Stimulated activated CD8-positive, alpha-beta memory T cell treated with anti-CD3 and anti-CD28 coated beads, Interleukin-4, amount 100 ng/mL, for 4 hours (primary cell): ENCODE results near the gene SEC24D.

Experiments used
- DNase-seq, 2 donors: peaks; one replicate each; pipeline ENCODE4 v3.0.0-alpha.2; 2020; ENCODE audit warnings: low read depth in 2 of 2, low spot score in 1 of 2

SEC24D gene

DNA sequence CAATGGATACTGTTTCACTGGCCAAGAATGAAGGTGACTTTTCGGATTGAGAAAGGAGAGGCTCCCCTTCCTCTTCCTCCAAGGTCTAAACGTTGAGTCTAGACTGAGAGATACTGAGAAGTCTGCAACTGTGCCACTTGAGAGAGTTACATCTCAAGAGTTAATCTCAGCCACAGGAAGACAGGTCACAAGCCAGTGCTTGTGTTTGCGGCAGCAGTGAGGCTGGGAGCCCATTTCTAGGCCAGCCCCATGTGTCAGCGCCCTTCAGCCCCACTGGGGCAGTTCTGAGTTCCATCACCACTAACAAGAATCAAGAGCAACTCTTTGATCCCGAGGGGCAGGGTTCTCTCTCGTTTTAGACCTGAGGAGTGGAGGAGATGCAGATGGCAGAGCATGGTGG lies 7.3 kb upstream of the SEC24D start:
- DNase-seq: no peak

DNA sequence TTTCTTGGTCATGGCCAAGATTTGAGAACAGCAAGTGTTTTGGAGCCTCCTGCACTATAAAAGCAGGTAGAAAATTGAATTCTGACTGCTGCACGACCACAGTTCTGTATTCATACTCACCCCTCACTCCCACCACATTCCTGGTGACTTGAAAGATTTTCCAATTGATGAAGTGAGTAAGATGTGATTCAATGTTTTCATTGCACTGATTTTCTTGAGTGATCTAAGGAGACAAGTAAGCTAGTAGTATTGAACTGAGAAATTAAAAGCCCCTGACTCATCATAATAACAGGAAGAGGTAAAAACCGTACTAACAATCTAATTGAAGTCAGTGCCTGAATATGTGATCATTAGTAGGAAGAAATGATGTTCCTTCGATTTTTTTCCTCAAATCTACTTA lies 6.1 kb upstream of the SEC24D start:
- DNase-seq: no peak

DNA sequence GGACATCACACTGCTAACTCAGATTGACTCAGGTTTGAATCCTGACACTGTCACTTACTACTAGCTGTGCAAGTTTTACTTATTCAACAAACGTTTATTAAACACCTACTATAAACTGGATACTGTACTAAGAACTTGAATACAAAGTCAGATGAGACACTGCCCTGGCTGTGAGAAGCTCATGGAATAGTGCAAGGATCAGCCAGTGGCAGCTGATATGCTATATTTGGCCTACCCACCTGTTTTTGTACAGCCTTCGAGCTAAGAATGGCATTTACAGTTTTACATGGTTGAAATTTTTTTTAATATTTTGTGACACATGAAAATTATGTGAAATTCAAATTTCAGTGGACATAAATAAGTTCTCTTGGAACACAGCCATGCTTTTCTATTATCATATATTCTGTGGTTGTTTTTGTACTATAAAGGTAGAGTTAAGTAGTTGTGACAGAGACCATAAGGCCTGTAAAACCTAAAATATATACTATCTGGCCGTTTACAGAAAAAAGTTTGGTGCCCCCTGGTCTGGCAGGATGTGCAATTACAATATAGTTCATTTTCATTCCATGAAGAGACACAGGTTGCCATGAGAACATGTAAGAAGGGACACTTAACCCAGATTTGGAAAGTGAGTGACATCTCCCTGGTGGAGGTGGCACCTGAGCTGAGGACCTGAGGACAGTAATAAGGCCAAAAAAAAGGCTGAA lies 3.4 kb upstream of the SEC24D start:
- DNase-seq: no peak

GRCh38 chr4:118837121-118837507 lies 1.2 kb upstream of the SEC24D start:
- DNase-seq: no peak

- peak; percentile 16 to 17 for DNase-seq
Observed at GRCh38 chr4:118836301-118837120, 585 bp upstream of the SEC24D start.

- DNase-seq: peak; percentile 19 to 25
Observed at GRCh38 chr4:118834960-118835569, 861 bp downstream of the SEC24D start.

DNA sequence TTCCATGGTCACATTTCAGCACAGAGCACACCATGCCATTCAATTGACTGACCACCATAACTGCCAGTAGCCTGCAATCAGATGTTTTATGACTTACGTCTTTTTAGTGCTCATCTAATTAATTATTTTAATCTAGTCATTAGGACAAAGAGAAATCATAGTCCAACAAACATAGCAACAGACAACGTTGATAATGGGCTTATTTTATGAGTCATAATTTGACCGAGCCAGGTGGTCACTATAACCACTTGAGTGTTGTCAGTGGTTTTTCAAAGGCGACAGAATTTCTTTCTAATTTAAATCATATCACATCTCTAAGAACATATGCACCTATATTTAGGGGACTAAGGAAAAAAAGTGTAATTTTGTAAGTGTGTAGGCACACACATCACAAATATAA lies 1.9 kb downstream of the SEC24D start:
- no peak for DNase-seq

DNA sequence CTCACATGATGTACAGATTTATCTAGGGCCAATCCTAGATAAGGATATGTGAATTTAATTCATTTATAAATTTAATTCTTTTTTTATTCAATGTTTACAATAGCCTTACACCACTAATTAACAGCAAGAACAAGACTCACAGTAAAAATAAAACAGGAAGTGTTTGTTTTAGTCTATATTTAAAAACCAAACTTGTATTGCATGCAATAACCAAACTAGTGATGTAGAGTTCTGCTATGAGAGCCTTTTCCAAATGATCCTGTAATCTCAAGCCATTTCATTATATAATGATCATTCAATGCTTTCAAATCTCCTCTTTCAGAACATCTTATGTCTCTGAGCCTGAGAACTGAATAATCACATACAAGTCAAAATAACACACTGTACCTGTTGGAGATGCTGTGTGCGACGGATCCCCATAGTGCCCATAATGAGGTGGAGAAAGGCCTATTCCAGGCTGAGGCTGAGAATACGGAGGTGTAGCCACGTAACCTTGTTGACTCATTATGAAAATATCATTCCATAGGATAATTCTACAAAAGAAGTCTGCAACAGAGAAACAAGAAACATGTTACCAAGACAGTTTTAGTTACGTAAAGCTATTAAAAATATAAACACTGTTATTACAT lies 2.6 kb downstream of the SEC24D start:
- DNase-seq: no peak

GRCh38 chr4:118829107-118829506 lies 6.8 kb downstream of the SEC24D start:
- DNase-seq: no peak

DNA sequence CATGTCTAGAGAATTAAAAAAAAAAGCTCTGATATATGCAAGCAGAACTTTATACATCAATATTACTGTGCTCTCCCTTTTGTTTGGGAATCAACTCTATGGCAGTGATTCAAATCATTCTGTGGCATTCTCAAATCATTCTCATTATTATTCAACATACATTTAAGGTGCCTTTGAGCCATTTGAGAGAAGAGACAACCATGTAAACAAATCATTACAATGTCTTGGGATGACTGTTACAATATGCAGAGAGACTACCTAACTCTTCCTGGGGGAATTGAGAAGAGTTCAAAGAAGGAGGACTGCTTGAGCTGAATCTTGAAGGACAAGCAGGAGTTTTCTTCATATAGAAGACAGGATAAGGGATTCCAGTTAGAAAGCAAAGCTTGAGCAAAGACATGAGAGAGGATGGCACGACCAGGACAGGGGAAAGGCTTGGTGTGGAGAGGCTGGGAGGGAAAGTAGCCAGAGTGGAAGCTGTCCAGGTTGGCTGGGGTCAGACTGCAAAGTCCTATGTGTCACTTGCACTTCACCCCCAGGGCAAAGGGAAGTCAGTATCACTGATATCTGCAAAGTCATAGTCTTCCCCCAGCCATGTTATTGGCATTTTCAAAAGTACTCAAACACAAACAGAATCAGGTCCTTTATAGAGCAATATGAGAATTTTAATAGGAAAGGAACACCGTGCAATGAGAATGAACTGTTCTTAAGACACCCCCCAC lies 9.0 kb downstream of the SEC24D start:
- DNase-seq: no peak

DNA sequence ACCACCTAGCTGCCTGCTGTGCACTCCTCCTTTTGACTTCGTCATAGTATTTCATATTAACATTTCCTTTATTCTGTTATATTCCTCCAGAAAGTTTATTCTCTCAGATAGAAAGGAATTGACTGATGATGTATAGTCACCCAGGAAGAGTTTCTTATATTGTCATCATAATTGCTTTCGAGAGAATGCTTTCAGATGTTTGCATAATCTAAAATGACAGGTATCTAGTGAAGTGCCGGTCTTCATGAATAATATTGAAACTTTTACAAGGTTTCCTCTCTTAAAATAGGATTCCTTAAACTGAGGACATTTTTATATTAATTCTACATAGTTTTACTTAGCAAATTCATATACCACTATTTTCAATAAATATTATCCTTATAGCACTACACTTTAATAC lies 10.1 kb downstream of the SEC24D start:
- no peak for DNase-seq

- DNase-seq: no peak
Observed at GRCh38 chr4:118824141-118824540, 11.8 kb downstream of the SEC24D start.

- DNase-seq: no peak
Observed at GRCh38 chr4:118823471-118823870, 12.5 kb downstream of the SEC24D start.

- no peak for DNase-seq
Observed at GRCh38 chr4:118821590-118822293, 14.2 kb downstream of the SEC24D start.

DNA sequence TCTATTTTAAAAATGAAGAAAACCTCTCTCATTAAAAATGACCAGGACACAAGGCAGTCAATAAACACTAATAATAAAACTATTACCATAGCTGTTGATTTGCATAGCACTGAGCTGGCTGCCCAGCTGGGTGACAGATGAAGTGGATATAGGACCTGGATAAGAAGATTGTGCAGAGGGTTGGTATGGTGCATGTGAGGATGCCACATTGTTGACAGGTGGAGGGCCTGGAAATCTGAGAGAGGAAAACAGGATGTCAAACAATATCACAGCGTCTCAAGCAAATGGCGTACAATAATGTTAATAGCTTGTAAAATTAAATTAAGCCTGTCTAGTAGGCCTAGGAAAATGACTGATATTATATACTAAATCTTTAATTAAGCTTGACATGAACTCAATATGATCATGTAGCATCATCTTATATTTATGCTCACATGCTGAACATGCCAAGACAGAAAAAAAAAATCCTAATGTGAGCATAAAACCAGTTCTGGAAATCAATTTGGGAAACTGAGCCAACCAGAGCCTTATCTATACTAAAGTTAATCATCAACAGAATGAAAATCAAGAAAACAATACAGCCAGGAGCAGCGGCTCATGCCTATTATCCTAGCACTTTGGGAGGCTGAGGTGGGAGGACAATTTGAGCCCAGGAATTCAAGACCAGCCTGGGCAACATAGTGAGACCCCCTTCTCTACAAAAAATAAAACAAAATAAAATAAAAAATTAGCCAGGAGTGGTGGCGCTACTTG lies 18.6 kb downstream of the SEC24D start:
- DNase-seq: no peak

DNA sequence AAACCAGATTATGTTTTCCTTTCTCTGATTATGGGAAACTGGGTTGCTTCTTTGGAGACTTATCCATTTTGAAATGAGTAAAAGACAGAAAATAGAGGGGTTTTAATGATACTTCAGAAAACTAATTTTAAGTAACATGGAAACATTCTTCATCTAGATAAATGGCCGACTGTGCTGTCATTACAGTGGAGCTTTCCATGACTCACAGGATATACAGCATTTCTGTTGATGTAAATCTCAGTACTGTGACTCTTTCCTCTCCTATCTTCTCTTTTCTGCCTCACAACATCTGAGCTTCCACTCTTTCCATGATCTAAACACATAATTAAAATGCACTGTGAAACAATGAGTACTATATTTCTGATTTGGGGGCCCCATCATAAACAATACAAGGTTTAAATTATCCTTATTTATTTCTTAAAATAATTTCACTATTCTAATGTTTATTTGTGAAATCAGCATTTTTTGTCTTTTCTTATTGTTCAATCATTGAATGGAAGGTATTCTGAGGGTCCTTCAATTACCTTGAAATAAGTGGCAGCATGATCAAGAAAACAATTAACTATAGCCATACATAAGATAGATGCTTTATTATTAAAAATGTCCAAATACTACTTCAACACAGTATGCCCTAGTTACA lies 19.3 kb downstream of the SEC24D start:
- DNase-seq: no peak

GRCh38 chr4:118814891-118815290 lies 21.0 kb downstream of the SEC24D start:
- DNase-seq: no peak

DNA sequence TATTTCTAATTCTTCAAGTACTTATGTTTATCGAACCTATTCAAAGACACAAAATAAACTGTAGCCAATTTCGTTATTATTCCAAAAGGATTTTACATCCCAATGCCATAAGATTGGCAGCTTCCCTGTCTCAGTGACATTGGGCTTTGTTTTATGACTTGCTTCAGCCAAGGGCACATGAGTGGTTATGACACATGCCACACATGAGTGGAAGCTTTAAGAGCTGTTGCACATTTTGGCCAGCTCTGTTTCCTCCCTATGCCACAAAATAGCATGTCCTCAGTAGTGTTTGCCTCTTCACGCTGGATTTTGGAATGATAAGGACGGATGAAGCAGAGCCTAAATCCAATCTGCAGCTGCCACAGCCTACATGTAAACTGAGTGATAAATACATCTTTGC lies 21.9 kb downstream of the SEC24D start:
- no peak for DNase-seq

- no peak for DNase-seq
Observed at GRCh38 chr4:118813561-118813960, 22.4 kb downstream of the SEC24D start.
